Brain microvascular endothelial cell (primary cell): ENCODE measurements around the gene ALDH16A1.
"Not testable (repeated sequence)": the region's sequence is repeated elsewhere in the genome, so short reads cannot be mapped to it uniquely, and the experiment has no call there.

ENCODE experiments used
- DNase-seq: peaks from one replicate; pipeline ENCODE4 v3.0.0-alpha.2; 2020
- H3K27ac ChIP-seq: fragments of 250-450 bp; sonication (Bioruptor Pico); 2 replicates; pipeline ENCODE4 v1.5.1; 2020; ENCODE audit warnings: mild to moderate bottlenecking, moderate library complexity
- H3K27me3 ChIP-seq: fragments of 250-450 bp; sonication (Bioruptor Pico); replicated peaks from 2 replicates; pipeline ENCODE4 v1.5.1; 2020; ENCODE audit warnings: mild to moderate bottlenecking
- H3K36me3 ChIP-seq: fragments of 250-450 bp; sonication (Bioruptor Pico); replicated peaks from 2 replicates; pipeline ENCODE4 v1.5.1; 2020; ENCODE audit warnings: mild to moderate bottlenecking
- H3K4me3 ChIP-seq: 2 replicates; pipeline ENCODE4 v1.5.1; 2011; ENCODE audit warnings: low read depth, mild to moderate bottlenecking, control low read depth, low read length, moderate library complexity
- in situ Hi-C: cut with HindIII; loops from 2 replicates; pipeline ENCODE4 v1.10.0; 2017; ENCODE audit warnings: low sequenced_read_pairs, low pct_ligation_motif_present
- TF ChIP-seq, protein P1 (sequence below): IDR thresholded peaks from 2 replicates; pipeline ENCODE4 v1.5.1; 2011; ENCODE audit warnings: low read depth, mild to moderate bottlenecking, moderate library complexity, low read length, control low read depth, inconsistent platforms; ENCODE audit errors: missing control alignments

ALDH16A1 gene

GRCh38 chr19:49453757-49454240 lies 774 bp downstream of the ALDH16A1 start:
- H3K27ac ChIP-seq, result peak overlapping the region; percentile 85
- H3K27me3 ChIP-seq, result no peaks in the 10 kb centered on the region
- no peak for DNase-seq
- in situ Hi-C loops, result no loop called here
- no peaks in the 10 kb centered on the region for H3K36me3 ChIP-seq
- TF ChIP-seq, protein P1, sequence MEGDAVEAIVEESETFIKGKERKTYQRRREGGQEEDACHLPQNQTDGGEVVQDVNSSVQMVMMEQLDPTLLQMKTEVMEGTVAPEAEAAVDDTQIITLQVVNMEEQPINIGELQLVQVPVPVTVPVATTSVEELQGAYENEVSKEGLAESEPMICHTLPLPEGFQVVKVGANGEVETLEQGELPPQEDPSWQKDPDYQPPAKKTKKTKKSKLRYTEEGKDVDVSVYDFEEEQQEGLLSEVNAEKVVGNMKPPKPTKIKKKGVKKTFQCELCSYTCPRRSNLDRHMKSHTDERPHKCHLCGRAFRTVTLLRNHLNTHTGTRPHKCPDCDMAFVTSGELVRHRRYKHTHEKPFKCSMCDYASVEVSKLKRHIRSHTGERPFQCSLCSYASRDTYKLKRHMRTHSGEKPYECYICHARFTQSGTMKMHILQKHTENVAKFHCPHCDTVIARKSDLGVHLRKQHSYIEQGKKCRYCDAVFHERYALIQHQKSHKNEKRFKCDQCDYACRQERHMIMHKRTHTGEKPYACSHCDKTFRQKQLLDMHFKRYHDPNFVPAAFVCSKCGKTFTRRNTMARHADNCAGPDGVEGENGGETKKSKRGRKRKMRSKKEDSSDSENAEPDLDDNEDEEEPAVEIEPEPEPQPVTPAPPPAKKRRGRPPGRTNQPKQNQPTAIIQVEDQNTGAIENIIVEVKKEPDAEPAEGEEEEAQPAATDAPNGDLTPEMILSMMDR, result no peak
- H3K4me3 ChIP-seq, result peak overlapping the region; percentile 77

GRCh38 chr19:49455773-49456172 lies 2.7 kb downstream of the ALDH16A1 start:
- no peak for DNase-seq
- in situ Hi-C loops, result no loop called here
- Histone ChIP-seq H3K27me3 (no peaks in the 10 kb centered on the region), H3K36me3 (no peaks in the 10 kb centered on the region), H3K27ac (no peak overlapping the region), H3K4me3 (no peak overlapping the region)
- TF ChIP-seq, protein P1, result no peak

GRCh38 chr19:49456326-49456725 lies 3.3 kb downstream of the ALDH16A1 start:
- in situ Hi-C loops, result no loop called here
- DNase-seq, result no peak
- no peaks in the 10 kb centered on the region for H3K36me3 ChIP-seq
- H3K27ac ChIP-seq, result no peak overlapping the region
- TF ChIP-seq, protein P1, result no peak
- no peak overlapping the region for H3K4me3 ChIP-seq
- H3K27me3 ChIP-seq, result no peaks in the 10 kb centered on the region

- in situ Hi-C loops, result no loop called here
- Histone ChIP-seq H3K27me3 (no peaks in the 10 kb centered on the region), H3K36me3 (no peaks in the 10 kb centered on the region), H3K27ac (no peak overlapping the region), H3K4me3 (no peak overlapping the region)
- TF ChIP-seq, protein P1, result no peak
- DNase-seq, result no peak
These were observed 5.5 kb downstream of the ALDH16A1 start for GRCh38 chr19:49458567-49458903.

DNA sequence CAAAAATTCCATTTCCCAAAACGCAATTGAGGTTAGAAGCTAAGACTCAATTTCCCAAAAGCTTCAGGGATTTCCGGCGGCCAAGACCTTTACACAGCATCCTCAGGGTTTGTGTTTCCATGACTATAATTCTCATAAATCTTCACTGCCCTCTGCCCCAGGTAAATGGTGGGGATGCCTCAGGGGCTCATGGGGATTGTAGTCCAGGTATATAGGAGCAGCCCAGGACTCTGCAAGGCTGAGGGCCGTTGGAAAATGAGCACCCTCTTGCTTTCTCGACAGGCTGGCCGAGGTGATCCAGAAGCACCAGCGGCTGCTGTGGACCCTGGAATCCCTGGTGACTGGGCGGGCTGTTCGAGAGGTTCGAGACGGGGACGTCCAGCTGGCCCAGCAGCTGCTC lies 6.4 kb downstream of the ALDH16A1 start:
- Histone ChIP-seq H3K36me3 (no peaks in the 10 kb centered on the region), H3K27me3 (no peaks in the 10 kb centered on the region)
- in situ Hi-C loops, result no loop called here

GRCh38 chr19:49461130-49461529 lies 8.1 kb downstream of the ALDH16A1 start:
- in situ Hi-C loops, H3K4me3 ChIP-seq, DNase-seq, H3K27me3 ChIP-seq, H3K27ac ChIP-seq, H3K36me3 ChIP-seq: not testable (repeated sequence)

More for the DNA sequence above, 6.4 kb downstream of the ALDH16A1 start:
- DNase-seq, result no peak
- H3K27ac ChIP-seq, result no peak overlapping the region
- H3K4me3 ChIP-seq, result no peak overlapping the region
- TF ChIP-seq, protein P1, result no peak
